B cell (primary cell): ENCODE measurements around the gene KCNIP1.

ENCODE experiments used
- EZH2 ChIP-seq: IDR thresholded peaks from 2 replicates; pipeline ENCODE4 v1.6.1; 2012; ENCODE audit warnings: borderline replicate concordance, low read depth, mild to moderate bottlenecking, moderate library complexity, low read length; ENCODE audit not compliant: insufficient read depth, poor library complexity, severe bottlenecking
- TF ChIP-seq, protein P1 (sequence below): fragments of 200-600 bp; IDR thresholded peaks from one replicate; pipeline ENCODE4 v1.8.0; 2022; ENCODE audit warnings: antibody characterized with exemption, mild to moderate bottlenecking

DNA sequence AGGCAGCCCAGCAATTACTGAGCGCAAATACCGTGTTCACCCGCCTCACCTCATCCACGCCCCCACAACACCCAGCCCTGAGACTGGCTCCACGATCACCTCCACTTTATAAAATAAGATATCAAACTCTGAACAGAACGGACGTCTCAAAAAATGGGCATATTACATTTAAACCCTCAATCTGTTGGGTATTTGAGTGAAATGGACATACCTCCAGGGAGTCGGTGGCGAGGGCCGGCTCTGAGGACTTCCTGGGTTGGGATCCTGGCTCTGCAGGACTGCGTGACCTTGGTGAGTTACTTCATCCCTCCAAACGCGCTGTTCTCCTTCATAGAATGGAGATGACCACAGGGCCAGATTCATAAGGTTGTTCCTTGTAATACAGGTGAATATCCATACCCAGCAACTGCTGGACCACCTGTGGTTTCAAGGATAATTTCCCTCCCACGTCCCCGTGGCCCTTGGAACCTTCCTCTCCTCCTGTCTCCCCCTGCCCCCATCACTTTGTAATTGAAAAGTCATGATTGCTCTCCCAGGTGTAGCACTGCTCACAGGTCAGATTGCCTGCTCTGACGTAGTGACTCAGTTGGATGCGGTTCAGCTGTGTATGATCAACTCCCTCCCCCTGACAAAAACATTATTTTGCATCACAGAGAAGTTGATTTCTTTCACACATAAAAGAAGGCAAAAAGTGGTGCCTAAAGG is 135.6 kb downstream of the KCNIP1 start:
- TF ChIP-seq, protein P1, sequence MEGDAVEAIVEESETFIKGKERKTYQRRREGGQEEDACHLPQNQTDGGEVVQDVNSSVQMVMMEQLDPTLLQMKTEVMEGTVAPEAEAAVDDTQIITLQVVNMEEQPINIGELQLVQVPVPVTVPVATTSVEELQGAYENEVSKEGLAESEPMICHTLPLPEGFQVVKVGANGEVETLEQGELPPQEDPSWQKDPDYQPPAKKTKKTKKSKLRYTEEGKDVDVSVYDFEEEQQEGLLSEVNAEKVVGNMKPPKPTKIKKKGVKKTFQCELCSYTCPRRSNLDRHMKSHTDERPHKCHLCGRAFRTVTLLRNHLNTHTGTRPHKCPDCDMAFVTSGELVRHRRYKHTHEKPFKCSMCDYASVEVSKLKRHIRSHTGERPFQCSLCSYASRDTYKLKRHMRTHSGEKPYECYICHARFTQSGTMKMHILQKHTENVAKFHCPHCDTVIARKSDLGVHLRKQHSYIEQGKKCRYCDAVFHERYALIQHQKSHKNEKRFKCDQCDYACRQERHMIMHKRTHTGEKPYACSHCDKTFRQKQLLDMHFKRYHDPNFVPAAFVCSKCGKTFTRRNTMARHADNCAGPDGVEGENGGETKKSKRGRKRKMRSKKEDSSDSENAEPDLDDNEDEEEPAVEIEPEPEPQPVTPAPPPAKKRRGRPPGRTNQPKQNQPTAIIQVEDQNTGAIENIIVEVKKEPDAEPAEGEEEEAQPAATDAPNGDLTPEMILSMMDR = no peak
- no peak for TF ChIP-seq EZH2
